H1 (cell line): ENCODE data around the gene LEUTX. TPM values are rescaled to one million over a fixed set of nuclear protein-coding genes. Genes with fewer than 3 reads are reported as not detected.

ENCODE experiments used
- CTCF ChIA-PET: fragments of 300-600 bp; sonication (Branson Sonifier 250); formaldehyde crosslinking; loops from one replicate; lab custom pipeline; 2021; ENCODE audit not compliant: partially characterized antibody; lab: Charles Lee
- POLR2A ChIA-PET: fragments of 300-600 bp; sonication (Branson Sonifier 250); formaldehyde crosslinking; loops from one replicate; lab custom pipeline; 2021; ENCODE audit warnings: inconsistent platforms; ENCODE audit not compliant: partially characterized antibody; lab: Charles Lee
- DNase-seq, 2 experiments: peaks; one replicate each; pipeline versions ENCODE4 v3.0.0 to v3.0.0-alpha.2; 2010 to 2022; ENCODE audit warnings: low spot score in 2 of 2, low read depth in 1 of 2, mixed read lengths in 1 of 2
- FAIRE-seq: peaks from 2 replicates; lab custom pipeline; 2011; peaks lifted over from hg19 to GRCh38; lab: Jason Lieb, UNC
- H2AFZ ChIP-seq: 2 replicates; pipeline ENCODE4 v1.8.1; 2012; ENCODE audit warnings: low read length, inconsistent platforms
- H2AK5ac ChIP-seq: 2 replicates; pipeline ENCODE4 v1.6.1; 2013; ENCODE audit warnings: low read depth, low read length
- H2BK120ac ChIP-seq: replicated peaks from 2 replicates; pipeline ENCODE3; 2013; ENCODE audit warnings: low read depth, low read length, inconsistent platforms
- H2BK12ac ChIP-seq: 2 replicates; pipeline ENCODE4 v1.6.1; 2013; ENCODE audit warnings: low read depth, low read length
- H2BK15ac ChIP-seq: 2 replicates; pipeline ENCODE4 v1.6.1; 2013; ENCODE audit warnings: low read length
- H2BK20ac ChIP-seq: 2 replicates; pipeline ENCODE4 v1.6.1; 2013; ENCODE audit warnings: low read length
- H2BK5ac ChIP-seq: 2 replicates; pipeline ENCODE4 v1.6.1; 2013; ENCODE audit warnings: low read depth, low read length
- H3K14ac ChIP-seq: 2 replicates; pipeline ENCODE4 v1.6.1; 2013; ENCODE audit warnings: inconsistent platforms; ENCODE audit not compliant: insufficient read length
- H3K18ac ChIP-seq: 2 replicates; pipeline ENCODE4 v1.6.1; 2013; ENCODE audit warnings: low read length; ENCODE audit errors: extremely low read depth
- H3K23ac ChIP-seq: 2 replicates; pipeline ENCODE4 v1.6.1; 2013; ENCODE audit warnings: inconsistent platforms; ENCODE audit not compliant: insufficient read length
- H3K23me2 ChIP-seq: 2 replicates; pipeline ENCODE4 v1.6.1; 2013; ENCODE audit warnings: low read depth, low read length
- H3K27ac ChIP-seq: 2 replicates; pipeline ENCODE4 v1.6.1; 2011; ENCODE audit warnings: low read depth, low read length, inconsistent platforms
- H3K27me3 ChIP-seq, 4 experiments: replicated peaks in 1 of 4; 1 replicate in 1 of 4; 2 replicates in 3 of 4; pipeline versions ENCODE4 v1.6.1 to v1.8.1; 2011 to 2013; ENCODE audit warnings: low read length in 3 of 4, mild to moderate bottlenecking in 3 of 4, inconsistent platforms in 2 of 4, mixed read lengths in 2 of 4, moderate library complexity in 1 of 4; ENCODE audit not compliant: control insufficient read depth in 3 of 4, insufficient read depth in 3 of 4; ENCODE audit errors: extremely low read depth in 1 of 4
- H3K36me3 ChIP-seq, 4 experiments: 2 replicates each; pipeline versions ENCODE4 v1.6.1 to v1.8.1; 2011 to 2013; ENCODE audit warnings: mild to moderate bottlenecking in 4 of 4, low read length in 3 of 4, moderate library complexity in 2 of 4, control low read depth in 1 of 4, inconsistent platforms in 1 of 4; ENCODE audit not compliant: insufficient read depth in 4 of 4, control insufficient read depth in 2 of 4
- H3K4ac ChIP-seq: replicated peaks from 2 replicates; pipeline ENCODE3; 2013; ENCODE audit warnings: low read length, low read depth, mixed read lengths, inconsistent platforms; ENCODE audit not compliant: insufficient read length
- H3K4me1 ChIP-seq, 4 experiments: replicated peaks in 1 of 4; 1 replicate in 1 of 4; 2 replicates in 3 of 4; pipeline versions ENCODE4 v1.6.1 to v1.8.1; 2011 to 2013; ENCODE audit warnings: low read length in 3 of 4, inconsistent platforms in 2 of 4, mixed read lengths in 1 of 4; ENCODE audit not compliant: insufficient read depth in 4 of 4, control insufficient read depth in 3 of 4
- H3K4me2 ChIP-seq, 2 experiments: 2 replicates each; pipeline versions ENCODE4 v1.6.1 to v1.8.1; 2011 to 2013; ENCODE audit warnings: low read depth in 2 of 2, low read length in 2 of 2, control low read depth in 1 of 2, inconsistent platforms in 1 of 2, mild to moderate bottlenecking in 1 of 2; ENCODE audit not compliant: insufficient read depth in 1 of 2
- H3K4me3 ChIP-seq, 4 experiments: fragments of 200-600, 300-600 bp in 1 of 4; sonication (generic), shearing (Covaris generic), sonication (Bioruptor Twin) in 1 of 4; 2 replicates each; pipeline versions ENCODE4 v1.5.1 to v1.8.1; 2011 to 2016; ENCODE audit warnings: low read length in 4 of 4, low read depth in 3 of 4, control low read depth in 2 of 4, inconsistent platforms in 2 of 4, mild to moderate bottlenecking in 2 of 4, mixed read lengths in 1 of 4, moderate library complexity in 1 of 4; ENCODE audit not compliant: insufficient read depth in 2 of 4; ENCODE audit errors: extremely low read depth in 1 of 4
- H3K56ac ChIP-seq: replicated peaks from 2 replicates; pipeline ENCODE3; 2013; ENCODE audit warnings: low read depth, mild to moderate bottlenecking, mixed read lengths, low read length, inconsistent platforms; ENCODE audit not compliant: insufficient read length
- H3K79me1 ChIP-seq: 2 replicates; pipeline ENCODE4 v1.6.1; 2013; ENCODE audit warnings: low read depth, low read length, control low read depth
- H3K79me2 ChIP-seq, 2 experiments: 2 replicates each; pipeline versions ENCODE4 v1.6.1 to v1.8.1; 2012 to 2013; ENCODE audit warnings: low read length in 2 of 2, mild to moderate bottlenecking in 2 of 2, inconsistent platforms in 1 of 2; ENCODE audit not compliant: insufficient read depth in 2 of 2, control insufficient read depth in 1 of 2
- H3K9ac ChIP-seq, 4 experiments: replicated peaks in 1 of 4; 1 replicate in 1 of 4; 2 replicates in 3 of 4; pipeline versions ENCODE4 v1.6.1 to v1.8.1; 2011 to 2013; ENCODE audit warnings: low read depth in 3 of 4, low read length in 3 of 4, control low read depth in 2 of 4, mild to moderate bottlenecking in 2 of 4, moderate library complexity in 2 of 4, inconsistent platforms in 1 of 4; ENCODE audit errors: extremely low read depth in 1 of 4
- H3K9me3 ChIP-seq, 2 experiments: 2 replicates each; pipeline versions ENCODE4 v1.6.1 to v1.8.1; 2012 to 2013; ENCODE audit warnings: mild to moderate bottlenecking in 2 of 2, moderate library complexity in 2 of 2, control low read depth in 1 of 2, inconsistent platforms in 1 of 2, low read depth in 1 of 2, low read length in 1 of 2, mixed read lengths in 1 of 2; ENCODE audit not compliant: insufficient read depth in 2 of 2
- H4K20me1 ChIP-seq, 2 experiments: replicated peaks in 1 of 2; 2 replicates each; pipeline versions ENCODE3 to v1.8.1; 2011 to 2013; ENCODE audit warnings: inconsistent platforms in 2 of 2, low read length in 2 of 2, mild to moderate bottlenecking in 1 of 2; ENCODE audit not compliant: insufficient read depth in 2 of 2, control insufficient read depth in 1 of 2
- H4K5ac ChIP-seq: 2 replicates; pipeline ENCODE4 v1.6.1; 2013; ENCODE audit warnings: low read length, low read depth, mixed read lengths, inconsistent platforms; ENCODE audit not compliant: insufficient read length
- H4K8ac ChIP-seq: 2 replicates; pipeline ENCODE4 v1.8.0; 2013; ENCODE audit warnings: mild to moderate bottlenecking, moderate library complexity, low read length, inconsistent platforms; ENCODE audit not compliant: insufficient read depth; ENCODE audit errors: extremely low read depth
- H4K91ac ChIP-seq: replicated peaks from 2 replicates; pipeline ENCODE3; 2013; ENCODE audit warnings: low read length, mixed read lengths, inconsistent platforms; ENCODE audit not compliant: insufficient read length
- EZH2 ChIP-seq: fragments of 200-600 bp; sonication (generic); IDR thresholded peaks from 2 replicates; pipeline ENCODE4 v1.7.1; 2012; ENCODE audit warnings: low read depth, mild to moderate bottlenecking, moderate library complexity, low read length, inconsistent platforms; ENCODE audit not compliant: severe bottlenecking
- GABPA ChIP-seq: IDR thresholded peaks from 2 replicates; pipeline ENCODE4 v1.6.1; 2011; ENCODE audit warnings: mild to moderate bottlenecking, low read length, moderate library complexity, borderline replicate concordance; ENCODE audit not compliant: insufficient read depth
- KDM4A ChIP-seq: IDR thresholded peaks from one replicate; pipeline ENCODE4 v1.7.1; 2012; ENCODE audit warnings: low read depth, mild to moderate bottlenecking, moderate library complexity, low read length, inconsistent platforms; ENCODE audit not compliant: severe bottlenecking
- POU5F1 ChIP-seq: IDR thresholded peaks from 2 replicates; pipeline ENCODE4 v1.6.1; 2011; ENCODE audit warnings: low read depth, mild to moderate bottlenecking, low read length, moderate library complexity
- WGBS, 2 experiments: shearing (Covaris generic) in 1 of 2; methylation state at CpG; one replicate each; pipeline versions ENCODE4 v1.1.6 to v1.1.7; 2013 to 2015; ENCODE audit warnings: low lambda C conversion rate in 2 of 2, mixed read lengths in 2 of 2, inconsistent platforms in 1 of 2, low coverage in 1 of 2, missing lambda C conversion rate in 1 of 2; ENCODE audit not compliant: insufficient replicate concordance in 2 of 2, insufficient coverage in 1 of 2, insufficient read length in 1 of 2; ENCODE audit errors: extremely low coverage in 1 of 2, missing lambda C conversion rate in 1 of 2; 5-methylcytosine and 5-hydroxymethylcytosine counted together
- polyA plus RNA-seq, 7 experiments: library from polyadenylated mRNA; depleted of rRNA in 3 of 7; stranded (reverse) in 5 of 7; unstranded in 2 of 7; fragments of >200 nt in 5 of 7; fragments of 200-250 nt in 2 of 7; gene quantifications; 1 replicate in 5 of 7; 2 replicates in 1 of 7; 4 replicates in 1 of 7; pipeline versions ENCODE4 v1.2.1 to v1.2.3, GENCODE V29; 2011 to 2013; ENCODE audit warnings: missing spikeins in 2 of 7, mixed read lengths in 2 of 7
- total RNA-seq: library from RNA; stranded (reverse); fragmentation: NEBNext Ultra II Directional; extraction: Animal tissue kit (Norgen Biotek cat#: 25700); gene quantifications from 2 replicates; pipeline ENCODE4 v1.2.1, GENCODE V29; 2021

Gene LEUTX
- total and polyA plus RNA-seq, 2 of the 8 experiments (the other 6 are each of a cell fraction or from before 2014, with no cell fraction given), result not detected

DNA sequence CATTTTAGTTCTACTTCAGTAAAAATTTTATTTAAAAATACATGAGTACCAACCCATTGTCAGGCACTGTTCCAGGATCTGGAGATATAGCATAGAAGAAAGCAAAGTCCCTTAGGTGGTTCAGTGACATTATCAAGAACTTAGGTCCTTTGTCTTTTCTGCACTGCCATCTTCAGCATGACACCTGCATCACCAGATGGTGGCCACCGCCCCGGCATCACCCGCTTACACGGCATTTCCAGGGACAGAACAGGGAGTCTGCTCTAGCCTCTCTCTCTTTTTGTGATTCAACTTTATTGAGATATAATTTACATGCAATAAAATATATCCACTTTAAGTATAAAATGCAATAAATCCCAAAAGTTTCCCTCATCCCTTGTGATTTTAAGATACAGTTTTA is 31.8 kb downstream of the LEUTX start:
- no peak overlapping the region for H2BK5ac ChIP-seq
- H4K8ac ChIP-seq, result no peak overlapping the region
- WGBS, 2 experiments, result 92% methylated on average over 4 of the region's 4 CpGs; no CpG with 5 or more reads in 1 of the 2 experiments
- H4K5ac ChIP-seq, result no peak overlapping the region
- H3K4me2 ChIP-seq, result no peak overlapping the region
- H3K14ac ChIP-seq, result no peak overlapping the region
- H3K23ac ChIP-seq, result no peak overlapping the region
- H2BK20ac ChIP-seq, result no peak overlapping the region
- no peak overlapping the region for H2BK12ac ChIP-seq
- H3K4ac ChIP-seq, result no peak overlapping the region
- no peak overlapping the region for H3K56ac ChIP-seq
- H2AK5ac ChIP-seq, result no peak overlapping the region
- H2AFZ ChIP-seq, result no peak overlapping the region
- no peak overlapping the region for H3K27ac ChIP-seq
- H3K18ac ChIP-seq, result no peak overlapping the region
- no peak for DNase-seq
- H2BK15ac ChIP-seq, result no peak overlapping the region
- H3K27me3 ChIP-seq, result no peaks in the 10 kb centered on the region
- CTCF ChIA-PET, result interaction anchor here (1.1 to 10.5 kb wide), 3 partner anchors 9 to 33 kb away, joined by 3 to 75 read pairs (median 12); no protein-coding TSS in a partner anchor
- 0 out of 4 replicates have a peak, but pooled peaks cover 0 to 3% of the 10 kb centered on the region in 2 experiments for H3K9me3 ChIP-seq
- POLR2A ChIA-PET, result no interaction called here
- H3K9ac ChIP-seq, result no peak overlapping the region
- no peaks in the 10 kb centered on the region for H3K79me1 ChIP-seq
- no peak overlapping the region for H2BK120ac ChIP-seq
- no peak for FAIRE-seq
- H3K4me1 ChIP-seq, result no peaks in the 10 kb centered on the region
- H3K23me2 ChIP-seq, result no peaks in the 10 kb centered on the region; the same call in 1 of the 2 replicates
- no peaks in the 10 kb centered on the region for H3K36me3 ChIP-seq
- peaks cover 0 to 3% of the 10 kb centered on the region in 2 experiments for H4K20me1 ChIP-seq
- no peak overlapping the region for H3K4me3 ChIP-seq
- no peak overlapping the region for H4K91ac ChIP-seq
- H3K79me2 ChIP-seq, result no peaks in the 10 kb centered on the region
- no peak for TF ChIP-seq EZH2
- no peak for TF ChIP-seq GABPA
- TF ChIP-seq POU5F1, result no peak
- no peak for TF ChIP-seq KDM4A
